Measurements from ENCODE around the gene BTBD17. TPM values are rescaled to one million over a fixed set of nuclear protein-coding genes. Genes with fewer than 3 reads are reported as not detected.
"Not testable (repeated sequence)": the region's sequence is repeated elsewhere in the genome, so short reads cannot be mapped to it uniquely, and the experiment has no call there.

The BTBD17 gene, protein sequence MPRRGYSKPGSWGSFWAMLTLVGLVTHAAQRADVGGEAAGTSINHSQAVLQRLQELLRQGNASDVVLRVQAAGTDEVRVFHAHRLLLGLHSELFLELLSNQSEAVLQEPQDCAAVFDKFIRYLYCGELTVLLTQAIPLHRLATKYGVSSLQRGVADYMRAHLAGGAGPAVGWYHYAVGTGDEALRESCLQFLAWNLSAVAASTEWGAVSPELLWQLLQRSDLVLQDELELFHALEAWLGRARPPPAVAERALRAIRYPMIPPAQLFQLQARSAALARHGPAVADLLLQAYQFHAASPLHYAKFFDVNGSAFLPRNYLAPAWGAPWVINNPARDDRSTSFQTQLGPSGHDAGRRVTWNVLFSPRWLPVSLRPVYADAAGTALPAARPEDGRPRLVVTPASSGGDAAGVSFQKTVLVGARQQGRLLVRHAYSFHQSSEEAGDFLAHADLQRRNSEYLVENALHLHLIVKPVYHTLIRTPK
- total RNA-seq: not detected

GRCh38 chr17:74361230-74362068 is at the start of gene BTBD17:
BTBD17 (minus strand) TSS chr17:74361868; CDS start chr17:74361819, 49 bp downstream.
- H3K9me3 Mint-ChIP-seq: no peaks in the 10 kb centered on the region
- intact Hi-C loops (cut with micrococcal nuclease): no loop called here
- DNase-seq: peak; percentile 50
- H3K27ac Mint-ChIP-seq: no peak within 1 kb of the TSS
- H3K36me3 Mint-ChIP-seq (ENCODE audit: low read depth): no peaks in the 10 kb centered on the region
- peaks cover 1% of the 10 kb centered on the region for H3K4me1 Mint-ChIP-seq (ENCODE audit: low read depth)
- CTCF ChIA-PET: interaction anchor here (0.6 to 2.7 kb wide), 10 partner anchors 8 to 1425 kb away, joined by 3 to 12 read pairs (median 4); no protein-coding TSS in a partner anchor
- no peak within 1 kb of the TSS for H3K4me3 Mint-ChIP-seq
- H3K27me3 Mint-ChIP-seq (ENCODE audit: low read depth): peaks cover 21% of the 10 kb centered on the region

GRCh38 chr17:74410001-74410443 is 48.4 kb upstream of the BTBD17 start:
- no peak overlapping the region for H3K27ac Mint-ChIP-seq

GRCh38 chr17:74408815-74409214 is 47.1 kb upstream of the BTBD17 start:
- H3K27me3 Mint-ChIP-seq (ENCODE audit: low read depth): no peaks in the 10 kb centered on the region
- CTCF ChIA-PET: interaction anchor here (1.0 kb wide), 1 partner anchor 48 kb away, joined by 4 read pairs; no protein-coding TSS in a partner anchor
- H3K4me3 Mint-ChIP-seq: no peak overlapping the region
- DNase-seq: no peak
- peaks cover 4% of the 10 kb centered on the region for H3K4me1 Mint-ChIP-seq (ENCODE audit: low read depth)
- intact Hi-C loops (cut with micrococcal nuclease): no loop called here
- H3K27ac Mint-ChIP-seq: no peak overlapping the region
- no peaks in the 10 kb centered on the region for H3K9me3 Mint-ChIP-seq
- H3K36me3 Mint-ChIP-seq (ENCODE audit: low read depth): no peaks in the 10 kb centered on the region

More at GRCh38 chr17:74410001-74410443, 48.4 kb upstream of the BTBD17 start:
- Mint-ChIP-seq H3K36me3 (ENCODE audit: low read depth) (no peaks in the 10 kb centered on the region), H3K4me3 (no peak overlapping the region), H3K27me3 (ENCODE audit: low read depth) (no peaks in the 10 kb centered on the region), H3K4me1 (ENCODE audit: low read depth) (peaks cover 4% of the 10 kb centered on the region), H3K9me3 (no peaks in the 10 kb centered on the region)
- no peak for DNase-seq
- intact Hi-C loops (cut with micrococcal nuclease): no loop called here
- CTCF ChIA-PET: no interaction called here

DNA sequence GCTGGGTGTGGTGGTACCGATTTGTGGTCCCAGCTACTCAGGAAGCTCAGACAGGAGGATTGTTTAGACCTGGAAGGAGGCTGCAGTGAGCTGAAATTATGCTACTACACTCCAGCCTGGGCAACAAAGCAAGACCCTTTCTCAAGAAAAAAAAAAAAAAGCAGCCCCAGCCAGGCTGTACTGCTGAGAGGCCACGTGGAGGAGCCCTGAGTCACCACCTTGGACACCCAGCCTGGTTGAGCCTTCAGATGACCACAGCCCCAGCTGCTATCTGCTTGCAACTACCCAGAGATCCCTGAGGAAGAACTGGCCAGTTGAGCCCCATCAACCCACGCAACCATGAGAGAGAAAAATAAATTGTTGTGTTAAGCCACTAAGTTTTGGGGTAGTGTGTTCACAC is 46.6 kb upstream of the BTBD17 start:
- no peak overlapping the region for H3K4me3 Mint-ChIP-seq

GRCh38 chr17:74407384-74407783 is 45.7 kb upstream of the BTBD17 start:
- no peak for DNase-seq
- Mint-ChIP-seq H3K4me3 (no peak overlapping the region), H3K9me3 (no peaks in the 10 kb centered on the region), H3K36me3 (ENCODE audit: low read depth) (no peaks in the 10 kb centered on the region), H3K27me3 (ENCODE audit: low read depth) (no peaks in the 10 kb centered on the region), H3K27ac (no peak overlapping the region), H3K4me1 (ENCODE audit: low read depth) (peaks cover 4% of the 10 kb centered on the region)
- CTCF ChIA-PET: no interaction called here
- intact Hi-C loops (cut with micrococcal nuclease): no loop called here

More for the DNA sequence above, 46.6 kb upstream of the BTBD17 start:
- H3K27ac Mint-ChIP-seq: no peak overlapping the region
- no peaks in the 10 kb centered on the region for H3K36me3 Mint-ChIP-seq (ENCODE audit: low read depth)
- intact Hi-C loops (cut with micrococcal nuclease): no loop called here
- H3K9me3 Mint-ChIP-seq: no peaks in the 10 kb centered on the region
- CTCF ChIA-PET: interaction anchor here (1.0 kb wide), 1 partner anchor 49 kb away, joined by 4 read pairs; no protein-coding TSS in a partner anchor
- peaks cover 4% of the 10 kb centered on the region for H3K4me1 Mint-ChIP-seq (ENCODE audit: low read depth)
- no peaks in the 10 kb centered on the region for H3K27me3 Mint-ChIP-seq (ENCODE audit: low read depth)
- no peak for DNase-seq

- H3K27me3 Mint-ChIP-seq (ENCODE audit: low read depth); H3K36me3 Mint-ChIP-seq (ENCODE audit: low read depth); DNase-seq; H3K4me3 Mint-ChIP-seq; intact Hi-C loops (cut with micrococcal nuclease); H3K9me3 Mint-ChIP-seq; H3K4me1 Mint-ChIP-seq (ENCODE audit: low read depth); H3K27ac Mint-ChIP-seq: not testable (repeated sequence)
- CTCF ChIA-PET: interaction anchor here (1.9 kb wide), 1 partner anchor 52 kb away, joined by 4 read pairs; no protein-coding TSS in a partner anchor
Observed at GRCh38 chr17:74405311-74405710, 43.6 kb upstream of the BTBD17 start.

DNA sequence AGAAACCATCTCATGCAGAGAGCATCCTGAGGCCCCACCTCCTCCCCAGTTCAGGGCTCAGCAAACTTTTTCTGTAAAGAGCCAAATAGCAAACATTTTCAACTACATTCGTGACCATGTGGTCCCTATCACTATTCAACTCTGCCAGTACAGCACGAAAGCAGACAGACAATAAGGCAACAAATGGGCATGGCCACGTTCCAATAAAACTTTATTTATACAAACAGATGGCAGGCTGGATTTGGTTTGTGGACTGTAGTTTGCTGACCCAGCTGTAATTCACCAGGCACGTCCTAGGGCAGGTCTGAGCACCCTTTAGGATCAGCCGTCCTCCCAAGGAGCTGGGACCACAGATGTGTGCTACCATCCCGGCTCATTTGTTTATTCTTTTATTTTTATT is 43.1 kb upstream of the BTBD17 start:
- Mint-ChIP-seq H3K9me3 (no peaks in the 10 kb centered on the region), H3K4me1 (ENCODE audit: low read depth) (peaks cover 4% of the 10 kb centered on the region), H3K4me3 (no peak overlapping the region), H3K27me3 (ENCODE audit: low read depth) (no peaks in the 10 kb centered on the region), H3K36me3 (ENCODE audit: low read depth) (no peaks in the 10 kb centered on the region), H3K27ac (no peak overlapping the region)
- CTCF ChIA-PET: interaction anchor here (0.5 to 1.9 kb wide), 2 partner anchors 52 to 726 kb away, joined by 3 to 4 read pairs; no protein-coding TSS in a partner anchor
- intact Hi-C loops (cut with micrococcal nuclease): no loop called here
- no peak for DNase-seq

DNA sequence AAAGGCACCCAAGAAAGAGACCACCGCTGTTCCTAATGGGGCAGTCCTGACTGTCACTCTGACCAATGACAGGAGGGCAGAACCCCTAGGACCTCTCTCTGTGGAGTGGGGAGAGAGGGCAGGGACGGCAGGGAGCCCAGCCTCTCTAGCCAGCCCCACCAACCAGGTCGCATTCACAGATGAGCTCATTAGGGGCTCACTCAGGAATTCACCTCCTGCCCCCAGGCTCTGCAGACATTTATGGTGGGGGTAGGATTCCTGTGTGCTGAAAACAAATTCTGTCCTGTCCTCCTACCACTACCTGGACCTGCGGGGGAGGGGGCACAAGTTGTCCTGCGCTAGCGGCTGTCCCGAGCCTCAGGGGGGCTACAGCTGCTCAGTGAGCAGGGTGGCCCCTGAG is 42.5 kb upstream of the BTBD17 start:
- no peak overlapping the region for H3K27ac Mint-ChIP-seq
- intact Hi-C loops (cut with micrococcal nuclease): no loop called here
- H3K4me1 Mint-ChIP-seq (ENCODE audit: low read depth): peaks cover 4% of the 10 kb centered on the region
- CTCF ChIA-PET: interaction anchor here (0.5 to 2.2 kb wide), 3 partner anchors 36 to 727 kb away, joined by 3 to 9 read pairs (median 4); no protein-coding TSS in a partner anchor
- H3K36me3 Mint-ChIP-seq (ENCODE audit: low read depth): no peaks in the 10 kb centered on the region
- DNase-seq: no peak
- H3K9me3 Mint-ChIP-seq: no peaks in the 10 kb centered on the region
- H3K4me3 Mint-ChIP-seq: no peak overlapping the region
- H3K27me3 Mint-ChIP-seq (ENCODE audit: low read depth): no peaks in the 10 kb centered on the region

DNA sequence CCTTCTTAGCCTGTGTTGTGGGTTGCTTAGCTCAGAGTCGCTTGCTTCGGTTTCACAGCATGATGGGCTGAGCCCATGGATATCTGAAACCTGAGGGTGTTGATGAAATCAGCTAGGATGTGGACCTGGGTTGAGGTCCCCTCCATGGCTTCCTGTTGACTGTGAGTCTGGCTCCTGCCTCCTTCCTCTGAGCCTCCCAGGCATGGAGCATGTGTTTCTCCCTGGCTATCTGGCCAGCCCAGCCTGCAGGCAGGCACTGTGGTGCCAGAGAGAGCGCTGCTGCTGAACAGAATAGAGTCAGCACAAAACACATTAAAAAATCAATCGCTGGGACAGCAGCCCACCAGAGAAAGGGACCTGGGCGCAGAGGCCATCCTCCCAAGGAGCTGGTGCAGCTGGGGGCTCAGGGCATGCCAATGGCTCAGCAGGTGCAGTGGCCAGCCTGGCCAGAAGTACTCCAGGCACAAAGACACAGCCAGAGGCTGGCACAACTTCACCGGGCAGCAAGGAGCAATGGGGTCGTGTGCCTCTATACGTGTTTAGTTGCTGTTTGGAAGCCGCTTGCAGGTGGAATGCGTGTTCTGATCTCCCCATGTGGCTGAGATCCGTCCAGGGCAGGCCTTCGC is 42.0 kb upstream of the BTBD17 start:
- H3K27me3 Mint-ChIP-seq (ENCODE audit: low read depth): no peaks in the 10 kb centered on the region
- CTCF ChIA-PET: interaction anchor here (0.7 to 2.2 kb wide), 5 partner anchors 35 to 187 kb away, joined by 3 to 9 read pairs (median 4); no protein-coding TSS in a partner anchor
- intact Hi-C loops (cut with micrococcal nuclease): no loop called here
- no peak for DNase-seq
- no peak overlapping the region for H3K27ac Mint-ChIP-seq
- no peaks in the 10 kb centered on the region for H3K36me3 Mint-ChIP-seq (ENCODE audit: low read depth)
- H3K4me3 Mint-ChIP-seq: no peak overlapping the region
- H3K4me1 Mint-ChIP-seq (ENCODE audit: low read depth): peaks cover 4% of the 10 kb centered on the region
- H3K9me3 Mint-ChIP-seq: no peaks in the 10 kb centered on the region

DNA sequence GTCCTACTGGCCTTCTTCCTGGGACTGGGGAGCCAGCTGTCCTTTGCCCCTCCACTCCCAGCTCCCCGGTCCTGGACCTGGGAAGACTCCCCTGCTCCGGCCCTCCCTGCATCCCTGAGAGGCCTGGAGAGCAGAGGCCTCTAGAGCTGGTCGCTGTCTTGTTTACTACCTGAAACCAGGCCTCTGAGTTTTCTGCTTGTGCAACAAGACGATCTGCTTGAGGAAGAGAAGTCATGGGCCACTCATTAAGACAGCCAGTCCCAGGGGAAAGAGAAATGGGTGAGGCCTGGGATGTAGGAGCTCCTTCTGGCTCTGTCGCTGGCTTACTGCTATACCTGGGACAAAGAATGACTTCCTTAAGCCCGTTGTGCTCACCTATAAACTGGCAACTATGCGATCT is 40.4 kb upstream of the BTBD17 start:
- no peaks in the 10 kb centered on the region for H3K9me3 Mint-ChIP-seq
- H3K36me3 Mint-ChIP-seq (ENCODE audit: low read depth): no peaks in the 10 kb centered on the region
- H3K27ac Mint-ChIP-seq: no peak overlapping the region
- CTCF ChIA-PET: interaction anchor here (1.0 to 2.2 kb wide), 3 partner anchors 24 to 34 kb away, joined by 3 to 9 read pairs (median 3); no protein-coding TSS in a partner anchor
- no peak for DNase-seq
- no peaks in the 10 kb centered on the region for H3K27me3 Mint-ChIP-seq (ENCODE audit: low read depth)
- intact Hi-C loops (cut with micrococcal nuclease): no loop called here
- H3K4me1 Mint-ChIP-seq (ENCODE audit: low read depth): peaks cover 4% of the 10 kb centered on the region
- no peak overlapping the region for H3K4me3 Mint-ChIP-seq

DNA sequence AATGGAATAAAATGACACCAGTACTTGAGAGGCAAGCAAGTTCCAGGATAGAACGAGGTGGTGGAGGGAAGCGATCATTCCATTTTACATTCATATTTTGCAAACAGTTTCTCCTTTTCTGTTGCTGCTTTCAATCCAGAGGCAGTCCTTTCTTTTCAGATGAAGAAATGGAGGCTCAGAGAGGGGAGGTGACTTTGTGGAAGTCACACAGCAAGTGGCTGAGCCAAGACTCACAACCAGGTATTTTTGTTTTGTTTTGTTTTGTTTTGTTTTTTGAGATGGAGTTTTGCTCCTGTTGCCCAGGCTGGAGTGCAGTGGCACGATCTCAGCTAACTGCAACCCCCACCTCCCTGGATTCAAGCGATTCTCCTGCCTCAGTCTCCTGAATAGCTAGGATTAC is 34.9 kb upstream of the BTBD17 start:
- intact Hi-C loops (cut with micrococcal nuclease): no loop called here
- H3K36me3 Mint-ChIP-seq (ENCODE audit: low read depth): no peaks in the 10 kb centered on the region
- CTCF ChIA-PET: interaction anchor here (1.5 kb wide), 1 partner anchor 61 kb away, joined by 3 read pairs; no protein-coding TSS in a partner anchor
- H3K4me1 Mint-ChIP-seq (ENCODE audit: low read depth): no peaks in the 10 kb centered on the region
- H3K27me3 Mint-ChIP-seq (ENCODE audit: low read depth): no peaks in the 10 kb centered on the region
- no peak overlapping the region for H3K27ac Mint-ChIP-seq
- no peak for DNase-seq
- H3K4me3 Mint-ChIP-seq: no peak overlapping the region
- H3K9me3 Mint-ChIP-seq: no peaks in the 10 kb centered on the region
